ENCODE measurements around the gene DYNLT4.

GRCh38 chr1:44842486-44842861 lies 35.3 kb upstream of the DYNLT4 start:
- TF ChIP-seq ZNF549 (CRISPR knock-in tag; IDR thresholded peaks at IDR 0.05) (no peak), MXI1 (IDR thresholded peaks at IDR 0.05; ENCODE audit: borderline replicate concordance, low read depth, low read length) (no peak), NCOA2 (CRISPR knock-in tag; IDR thresholded peaks at IDR 0.05) (no peak), ZBTB43 (CRISPR knock-in tag; conservative IDR thresholded peaks at IDR 0.05) (no peak), ZNF768 (CRISPR knock-in tag; IDR thresholded peaks at IDR 0.05) (no peak)
